Gastrocnemius medialis (tissue), 4 donors: ENCODE results near the gene RASGRP1.

ENCODE experiments used
- POLR2A ChIP-seq, 2 donors: fragments of 450-650 bp; IDR thresholded peaks; one replicate each; pipeline ENCODE4 v1.6.1; 2017; ENCODE audit warnings: antibody characterized with exemption in 2 of 2, mild to moderate bottlenecking in 2 of 2, moderate library complexity in 2 of 2
- TF ChIP-seq, protein P1 (sequence below), 5 experiments: fragments of 450-650 bp in 3 of 5; fragments of 200-600 bp in 2 of 5; sonication (generic) in 2 of 5; IDR thresholded peaks in 4 of 5; conservative IDR thresholded peaks in 1 of 5; 1 replicate in 4 of 5; 2 replicates in 1 of 5; pipeline ENCODE4 v1.5.1; 2016 to 2019; ENCODE audit warnings: antibody characterized with exemption in 5 of 5, mild to moderate bottlenecking in 3 of 5, moderate library complexity in 3 of 5

GRCh38 chr15:38551720-38552648 lies 12.6 kb downstream of the RASGRP1 start:
- TF ChIP-seq, protein P1, sequence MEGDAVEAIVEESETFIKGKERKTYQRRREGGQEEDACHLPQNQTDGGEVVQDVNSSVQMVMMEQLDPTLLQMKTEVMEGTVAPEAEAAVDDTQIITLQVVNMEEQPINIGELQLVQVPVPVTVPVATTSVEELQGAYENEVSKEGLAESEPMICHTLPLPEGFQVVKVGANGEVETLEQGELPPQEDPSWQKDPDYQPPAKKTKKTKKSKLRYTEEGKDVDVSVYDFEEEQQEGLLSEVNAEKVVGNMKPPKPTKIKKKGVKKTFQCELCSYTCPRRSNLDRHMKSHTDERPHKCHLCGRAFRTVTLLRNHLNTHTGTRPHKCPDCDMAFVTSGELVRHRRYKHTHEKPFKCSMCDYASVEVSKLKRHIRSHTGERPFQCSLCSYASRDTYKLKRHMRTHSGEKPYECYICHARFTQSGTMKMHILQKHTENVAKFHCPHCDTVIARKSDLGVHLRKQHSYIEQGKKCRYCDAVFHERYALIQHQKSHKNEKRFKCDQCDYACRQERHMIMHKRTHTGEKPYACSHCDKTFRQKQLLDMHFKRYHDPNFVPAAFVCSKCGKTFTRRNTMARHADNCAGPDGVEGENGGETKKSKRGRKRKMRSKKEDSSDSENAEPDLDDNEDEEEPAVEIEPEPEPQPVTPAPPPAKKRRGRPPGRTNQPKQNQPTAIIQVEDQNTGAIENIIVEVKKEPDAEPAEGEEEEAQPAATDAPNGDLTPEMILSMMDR (IDR thresholded peaks at IDR 0.05 in 4 of 5, conservative IDR thresholded peaks at IDR 0.05 in 1 of 5): no peak
- TF ChIP-seq POLR2A (IDR thresholded peaks at IDR 0.05): no peak
